ENCODE results near the gene TRAPPC11.

DNA sequence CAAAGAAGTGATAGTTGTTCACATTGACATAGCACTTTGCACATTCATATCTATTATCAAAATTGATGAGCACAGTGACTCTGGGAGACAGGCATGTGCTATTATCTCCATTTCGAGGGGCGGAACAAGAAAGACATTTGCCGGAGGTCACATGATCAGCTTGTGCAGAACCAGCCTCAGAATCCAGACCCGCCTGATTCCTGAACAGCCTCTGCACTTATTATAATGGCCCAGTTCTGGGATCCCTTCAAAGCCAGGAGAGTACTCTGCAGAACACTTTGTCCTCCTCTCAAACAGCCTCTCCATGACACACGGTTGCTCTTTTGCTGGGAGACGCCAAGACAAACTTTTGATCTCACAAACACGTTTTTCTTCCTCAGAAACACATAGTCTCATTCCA is 48.5 kb upstream of the TRAPPC11 start:
- TF ChIP-seq, protein P1, sequence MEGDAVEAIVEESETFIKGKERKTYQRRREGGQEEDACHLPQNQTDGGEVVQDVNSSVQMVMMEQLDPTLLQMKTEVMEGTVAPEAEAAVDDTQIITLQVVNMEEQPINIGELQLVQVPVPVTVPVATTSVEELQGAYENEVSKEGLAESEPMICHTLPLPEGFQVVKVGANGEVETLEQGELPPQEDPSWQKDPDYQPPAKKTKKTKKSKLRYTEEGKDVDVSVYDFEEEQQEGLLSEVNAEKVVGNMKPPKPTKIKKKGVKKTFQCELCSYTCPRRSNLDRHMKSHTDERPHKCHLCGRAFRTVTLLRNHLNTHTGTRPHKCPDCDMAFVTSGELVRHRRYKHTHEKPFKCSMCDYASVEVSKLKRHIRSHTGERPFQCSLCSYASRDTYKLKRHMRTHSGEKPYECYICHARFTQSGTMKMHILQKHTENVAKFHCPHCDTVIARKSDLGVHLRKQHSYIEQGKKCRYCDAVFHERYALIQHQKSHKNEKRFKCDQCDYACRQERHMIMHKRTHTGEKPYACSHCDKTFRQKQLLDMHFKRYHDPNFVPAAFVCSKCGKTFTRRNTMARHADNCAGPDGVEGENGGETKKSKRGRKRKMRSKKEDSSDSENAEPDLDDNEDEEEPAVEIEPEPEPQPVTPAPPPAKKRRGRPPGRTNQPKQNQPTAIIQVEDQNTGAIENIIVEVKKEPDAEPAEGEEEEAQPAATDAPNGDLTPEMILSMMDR (IDR thresholded peaks at IDR 0.05): no peak
- TF ChIP-seq POLR2A (IDR thresholded peaks at IDR 0.05): no peak

Measured in thyroid gland (tissue), 4 donors.